Kidney epithelial cell (primary cell): Measurements from ENCODE around the gene C2orf68. TPM values are rescaled to one million over a fixed set of nuclear protein-coding genes. Genes with fewer than 3 reads are reported as not detected.

Experiments
- DNase-seq: peaks from one replicate; pipeline ENCODE4 v3.0.0-alpha.2; 2010; ENCODE audit warnings: low read depth
- H3K27me3 ChIP-seq: 2 replicates; pipeline ENCODE4 v1.6.0; 2011; ENCODE audit warnings: low read length; ENCODE audit not compliant: control insufficient read depth, insufficient read depth
- H3K36me3 ChIP-seq: 2 replicates; pipeline ENCODE4 v1.5.1; 2011; ENCODE audit warnings: low read length; ENCODE audit not compliant: control insufficient read depth, insufficient read depth
- H3K4me3 ChIP-seq: 2 replicates; pipeline ENCODE4 v1.5.1; 2011; ENCODE audit warnings: low read depth, mild to moderate bottlenecking, control low read depth, low read length
- total RNA-seq: library from RNA; depleted of rRNA; stranded (reverse); fragments of >200 nt; gene quantifications from 2 replicates; pipeline ENCODE4 v1.2.3, GENCODE V29; 2015
- TF ChIP-seq, protein P1 (sequence below): IDR thresholded peaks from 2 replicates; pipeline ENCODE4 v1.5.1; 2011; ENCODE audit warnings: mild to moderate bottlenecking, moderate library complexity, low read length, control low read depth, inconsistent platforms; ENCODE audit not compliant: insufficient read depth, poor library complexity, severe bottlenecking

The C2orf68 gene
- total RNA-seq, 1 donor from 2014 or later = 12.8 TPM

DNA sequence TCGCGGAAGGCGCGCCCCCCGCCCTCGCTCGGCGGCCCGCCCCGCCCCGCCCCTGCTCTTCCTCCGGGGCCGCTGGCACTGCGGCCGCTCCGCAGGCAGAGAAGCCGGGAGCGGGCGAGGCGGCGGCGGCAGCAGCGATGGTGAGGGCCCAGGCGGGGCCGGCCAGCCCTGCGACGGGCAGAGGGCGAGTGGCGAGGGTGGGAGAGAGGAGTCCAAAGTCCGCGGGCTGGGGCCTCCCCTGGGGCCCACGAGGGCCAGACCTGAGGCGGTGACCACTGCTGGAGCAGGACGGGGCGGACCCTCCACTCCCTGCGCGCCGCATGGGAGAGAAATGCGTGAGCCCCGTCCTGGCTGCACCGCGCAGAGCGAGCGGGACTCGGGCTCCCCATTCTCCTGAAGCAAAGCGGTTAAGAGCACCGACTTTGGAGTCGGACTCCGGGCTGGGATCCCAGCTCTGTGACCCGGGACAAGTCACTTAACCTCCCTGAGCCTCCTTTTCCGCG lies 27.5 kb downstream of the C2orf68 start, which contains the start of gene VAMP5:
TSS of gene VAMP5 (plus strand) at position 78 of the 503 bp plus-strand sequence. CDS start at position 138, 60 bp downstream.
- TF ChIP-seq, protein P1, sequence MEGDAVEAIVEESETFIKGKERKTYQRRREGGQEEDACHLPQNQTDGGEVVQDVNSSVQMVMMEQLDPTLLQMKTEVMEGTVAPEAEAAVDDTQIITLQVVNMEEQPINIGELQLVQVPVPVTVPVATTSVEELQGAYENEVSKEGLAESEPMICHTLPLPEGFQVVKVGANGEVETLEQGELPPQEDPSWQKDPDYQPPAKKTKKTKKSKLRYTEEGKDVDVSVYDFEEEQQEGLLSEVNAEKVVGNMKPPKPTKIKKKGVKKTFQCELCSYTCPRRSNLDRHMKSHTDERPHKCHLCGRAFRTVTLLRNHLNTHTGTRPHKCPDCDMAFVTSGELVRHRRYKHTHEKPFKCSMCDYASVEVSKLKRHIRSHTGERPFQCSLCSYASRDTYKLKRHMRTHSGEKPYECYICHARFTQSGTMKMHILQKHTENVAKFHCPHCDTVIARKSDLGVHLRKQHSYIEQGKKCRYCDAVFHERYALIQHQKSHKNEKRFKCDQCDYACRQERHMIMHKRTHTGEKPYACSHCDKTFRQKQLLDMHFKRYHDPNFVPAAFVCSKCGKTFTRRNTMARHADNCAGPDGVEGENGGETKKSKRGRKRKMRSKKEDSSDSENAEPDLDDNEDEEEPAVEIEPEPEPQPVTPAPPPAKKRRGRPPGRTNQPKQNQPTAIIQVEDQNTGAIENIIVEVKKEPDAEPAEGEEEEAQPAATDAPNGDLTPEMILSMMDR = no peak
- no peaks in the 10 kb centered on the region for H3K27me3 ChIP-seq
- peak within 1 kb of the TSS; percentile 39 for H3K4me3 ChIP-seq
- no peaks in the 10 kb centered on the region for H3K36me3 ChIP-seq
- DNase-seq = no peak

DNA sequence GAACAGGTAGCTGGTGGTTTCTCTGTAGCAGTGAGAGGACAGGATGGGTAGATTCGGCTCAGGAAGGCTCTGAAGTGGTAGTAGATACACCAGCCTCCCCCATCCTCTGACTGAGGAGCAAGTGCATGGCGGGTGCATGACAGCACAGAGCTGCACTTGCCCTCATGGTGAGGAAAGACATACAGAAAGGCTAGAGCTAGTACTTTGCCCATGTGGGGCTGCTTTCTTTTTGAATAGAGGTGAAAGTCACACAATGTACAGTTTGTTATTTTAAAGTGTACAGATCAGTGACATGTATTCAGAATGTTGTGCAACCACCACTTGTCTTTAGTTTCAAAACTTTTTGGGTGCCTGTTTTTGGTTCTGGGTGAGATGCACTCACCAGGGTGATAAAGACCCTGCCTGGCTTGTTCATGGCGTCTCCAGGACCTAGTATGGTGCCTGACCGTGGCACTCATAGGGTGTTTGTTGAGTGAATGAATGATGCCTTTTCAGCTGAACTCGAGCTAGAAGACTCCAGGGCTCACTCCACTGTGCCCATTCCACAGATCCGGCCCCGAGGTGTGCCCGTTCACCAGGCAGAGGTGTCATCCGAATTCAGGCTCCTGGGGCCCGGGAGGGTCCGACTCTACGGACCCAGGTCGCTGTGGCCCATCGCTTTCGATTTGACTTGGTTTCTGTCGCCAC lies 28.1 kb downstream of the C2orf68 start:
- Histone ChIP-seq H3K36me3 (no peaks in the 10 kb centered on the region), H3K4me3 (peak overlapping the region; percentile 16)
- TF ChIP-seq, protein P1 = no peak

DNA sequence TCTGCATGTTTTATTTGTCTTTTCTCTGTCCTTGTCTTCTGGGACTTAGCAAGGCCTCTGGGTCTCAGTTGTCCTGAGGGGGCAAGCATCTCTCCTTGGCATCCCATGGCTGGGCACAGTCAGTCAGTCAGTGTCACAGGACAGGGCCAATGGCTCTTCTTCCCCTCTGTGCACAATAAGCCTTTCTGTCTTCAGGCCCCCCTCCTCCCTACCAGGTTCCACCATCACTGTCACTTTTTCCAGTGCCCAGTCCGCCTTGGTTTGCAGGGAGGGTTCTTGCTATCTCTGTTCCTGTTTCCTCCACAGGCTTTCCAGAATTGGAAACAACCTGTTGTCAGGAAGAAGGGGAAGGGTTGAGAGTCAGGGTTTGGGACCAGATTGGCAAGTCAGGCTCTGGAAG lies 29.4 kb downstream of the C2orf68 start:
- Histone ChIP-seq H3K4me3 (no peak overlapping the region), H3K27me3 (no peaks in the 10 kb centered on the region), H3K36me3 (no peaks in the 10 kb centered on the region)
- DNase-seq = no peak
- TF ChIP-seq, protein P1 = no peak

More for the DNA sequence above, 28.1 kb downstream of the C2orf68 start:
- H3K27me3 ChIP-seq = no peaks in the 10 kb centered on the region
- DNase-seq = no peak

DNA sequence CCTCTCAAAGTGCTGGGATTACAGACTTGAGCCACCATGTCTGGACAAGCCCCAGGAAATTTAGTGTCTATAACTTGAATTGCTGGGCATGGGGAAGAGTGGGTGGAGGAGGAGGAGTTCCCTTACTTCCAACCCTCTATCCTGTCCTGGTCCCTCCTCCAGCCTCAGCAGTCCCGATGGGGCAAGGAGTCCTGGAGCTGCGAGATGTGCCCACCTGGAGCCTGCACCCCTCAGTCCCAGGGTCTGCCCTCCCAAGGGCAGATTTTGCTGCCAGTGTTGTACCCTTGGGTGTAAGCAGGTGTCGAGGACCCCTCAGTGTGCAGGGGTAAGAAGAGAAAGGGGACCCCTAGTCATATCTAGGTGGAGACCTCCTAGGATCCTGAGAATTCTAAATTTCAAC lies 31.7 kb downstream of the C2orf68 start:
- no peak for DNase-seq
- Histone ChIP-seq H3K36me3 (no peaks in the 10 kb centered on the region), H3K4me3 (no peak overlapping the region), H3K27me3 (no peaks in the 10 kb centered on the region)
- TF ChIP-seq, protein P1 = no peak

DNA sequence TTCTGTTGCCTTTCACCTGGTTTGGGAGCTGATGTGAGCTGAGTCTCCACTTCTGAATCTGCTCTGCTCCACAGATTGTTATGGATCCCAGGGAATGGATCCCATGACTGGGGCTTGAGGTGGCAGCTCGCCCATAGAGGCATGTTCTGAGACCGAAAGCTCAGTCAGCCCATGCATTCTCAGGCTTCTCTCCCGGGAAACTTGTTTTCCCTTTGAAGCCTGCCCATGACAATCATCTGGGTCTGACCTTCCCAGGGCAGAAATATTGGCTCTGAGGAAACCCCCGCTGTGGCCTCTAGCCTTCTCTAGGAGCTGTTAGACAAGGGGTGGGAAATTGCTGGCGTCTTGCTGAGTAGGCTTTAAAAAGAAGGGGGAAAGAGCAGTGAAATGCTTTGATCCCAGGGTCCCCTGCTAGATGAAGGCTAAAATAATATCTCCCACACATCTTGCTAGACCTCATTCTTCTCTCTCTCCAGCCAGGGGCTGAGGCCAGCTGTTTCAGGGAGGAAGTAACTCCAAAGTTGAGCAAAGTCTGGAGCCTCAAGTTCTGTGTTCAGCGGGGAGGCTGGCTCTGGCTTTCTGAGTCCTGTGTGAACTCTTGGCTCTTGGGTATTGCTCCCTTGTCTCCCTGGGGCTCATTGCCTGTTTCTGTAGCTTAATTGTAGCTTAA lies 32.5 kb downstream of the C2orf68 start:
- TF ChIP-seq, protein P1 = no peak
- Histone ChIP-seq H3K36me3 (no peaks in the 10 kb centered on the region), H3K4me3 (no peak overlapping the region), H3K27me3 (no peaks in the 10 kb centered on the region)
- DNase-seq = no peak
